K562 (cell line): Measurements from ENCODE around the gene DHPS. TPM values are rescaled to one million over a fixed set of nuclear protein-coding genes. Genes with fewer than 3 reads are reported as not detected.
"Not testable (repeated sequence)": the region's sequence is repeated elsewhere in the genome, so short reads cannot be mapped to it uniquely, and the experiment has no call there.

Source experiments
- ATAC-seq: fragments of 200-7000 bp; cut with Tn5 transposase; 3 replicates; pipeline ENCODE4 v1.9.1; 2020; ENCODE audit warnings: moderate library complexity
- BruUV-seq: library from RNA; stranded (reverse); fragments of 400-500 nt; replicated peaks from 2 replicates; lab custom pipeline; 2021; lab: Mats Ljungman, UMichigan
- CTCF ChIA-PET: fragments of 300-600 bp; formaldehyde crosslinking; extraction: SDS; loops from one replicate; lab custom pipeline; 2021; ENCODE audit warnings: low intra/inter-chr PET ratio; lab: Yijun Ruan, JAX
- POLR2A ChIA-PET: fragments of 300-600, 350-650 bp; sonication (Branson Sonifier 250); formaldehyde crosslinking; extraction: SDS; loops from one replicate; lab custom pipeline; 2021; ENCODE audit warnings: antibody characterized with exemption, inconsistent platforms; lab: Yijun Ruan, JAX
- DNase-seq, 4 experiments: peaks; one replicate each; pipeline versions ENCODE4 v3.0.0 to v3.0.0-alpha.2; 2011 to 2018; ENCODE audit warnings: low spot score in 3 of 4, mixed read lengths in 3 of 4; ENCODE audit errors: extremely low read depth in 1 of 4
- FAIRE-seq: peaks from 2 replicates; lab custom pipeline; 2011; peaks lifted over from hg19 to GRCh38; lab: Jason Lieb, UNC
- H2AFZ ChIP-seq: 2 replicates; pipeline ENCODE4 v1.6.0; 2011; ENCODE audit warnings: low read depth, low read length, control low read depth, inconsistent platforms
- H3K27ac ChIP-seq: fragments of 200-600 bp; 3 replicates; pipeline ENCODE4 v1.8.0; 2011; ENCODE audit warnings: low read depth, mild to moderate bottlenecking, control low read depth, inconsistent platforms, low read length, moderate library complexity, mixed read lengths; ENCODE audit errors: extremely low read depth
- H3K27me3 ChIP-seq, 2 experiments: fragments of 300-600 bp in 1 of 2; 2 replicates in 1 of 2; 3 replicates in 1 of 2; pipeline versions ENCODE4 v1.6.0 to v1.8.0; 2011; ENCODE audit warnings: inconsistent platforms in 2 of 2, low read length in 2 of 2, mild to moderate bottlenecking in 1 of 2, mixed read lengths in 1 of 2, moderate library complexity in 1 of 2; ENCODE audit not compliant: control insufficient read depth in 2 of 2, insufficient read depth in 2 of 2
- H3K36me3 ChIP-seq: fragments of 300-600 bp; 3 replicates; pipeline ENCODE4 v1.8.0; 2011; ENCODE audit warnings: mild to moderate bottlenecking, low read length, inconsistent platforms; ENCODE audit not compliant: control insufficient read depth, insufficient read depth
- H3K4me1 ChIP-seq, 2 experiments: fragments of 200-600 bp in 1 of 2; replicated peaks in 1 of 2; 2 replicates in 1 of 2; 3 replicates in 1 of 2; pipeline versions ENCODE4 v1.5.1 to v1.8.0; 2011; ENCODE audit warnings: inconsistent platforms in 2 of 2, low read length in 2 of 2, mild to moderate bottlenecking in 1 of 2, mixed read lengths in 1 of 2, moderate library complexity in 1 of 2; ENCODE audit not compliant: control insufficient read depth in 2 of 2, insufficient read depth in 2 of 2
- H3K4me2 ChIP-seq: 2 replicates; pipeline ENCODE4 v1.6.1; 2011; ENCODE audit warnings: low read length, control low read depth, inconsistent platforms, mixed read lengths; ENCODE audit not compliant: insufficient read depth
- H3K4me3 ChIP-seq: fragments of 200-600 bp; sonication (generic), shearing (Covaris generic); 2 replicates; pipeline ENCODE4 v1.5.1; 2016; ENCODE audit warnings: control low read depth, inconsistent platforms
- H3K79me2 ChIP-seq: fragments of 200-600 bp; 3 replicates; pipeline ENCODE4 v1.8.0; 2011; ENCODE audit warnings: low read length, inconsistent platforms; ENCODE audit not compliant: control insufficient read depth, insufficient read depth
- H3K9ac ChIP-seq, 2 experiments: 2 replicates each; pipeline versions ENCODE4 v1.6.0 to v1.6.1; 2011; ENCODE audit warnings: low read depth in 2 of 2, low read length in 2 of 2, control low read depth in 1 of 2, inconsistent platforms in 1 of 2, mild to moderate bottlenecking in 1 of 2, mixed read lengths in 1 of 2; ENCODE audit not compliant: insufficient read depth in 1 of 2
- H3K9me1 ChIP-seq: one replicate; pipeline ENCODE4 v1.6.0; 2011; ENCODE audit warnings: inconsistent platforms, mild to moderate bottlenecking, low read length, moderate library complexity; ENCODE audit not compliant: control insufficient read depth, insufficient read depth
- H3K9me3 ChIP-seq: replicated peaks from 2 replicates; pipeline ENCODE4 v1.5.1; 2011; ENCODE audit warnings: low read depth, low read length, inconsistent platforms; ENCODE audit not compliant: control insufficient read depth, insufficient read depth
- H4K20me1 ChIP-seq: replicated peaks from 2 replicates; pipeline ENCODE4 v1.6.1; 2011; ENCODE audit warnings: low read length, inconsistent platforms, mixed read lengths; ENCODE audit not compliant: control insufficient read depth, insufficient read depth
- MEF2D ChIP-seq: conservative IDR thresholded peaks from 2 replicates; pipeline ENCODE4 v1.6.1; 2016; ENCODE audit warnings: low read depth, missing genetic modification characterization, missing compliant biosample characterization
- MXI1 ChIP-seq: IDR thresholded peaks from 2 replicates; pipeline ENCODE4 v1.6.1; 2011; ENCODE audit warnings: low read depth, mild to moderate bottlenecking, improper control_type of control experiment, low read length
- POLR2G ChIP-seq: fragments of 200-400 bp; formaldehyde crosslinking; IDR thresholded peaks from 2 replicates; pipeline ENCODE4 v1.6.1; 2017; ENCODE audit warnings: low read depth, mild to moderate bottlenecking, antibody characterized with exemption, low read length, moderate library complexity
- WGBS: fragments of 100-300 bp; shearing (Covaris generic); methylation state at CpG from one replicate; pipeline ENCODE4 v1.1.6; 2016; ENCODE audit warnings: low coverage, mixed read lengths; ENCODE audit not compliant: insufficient coverage; ENCODE audit errors: missing lambda C conversion rate; 5-methylcytosine and 5-hydroxymethylcytosine counted together
- in situ Hi-C: fragments of 300-500 bp; cut with MboI; formaldehyde crosslinking; loops from 4 replicates; pipeline ENCODE4 v1.15.0; 2018; ENCODE audit warnings: inconsistent platforms, mixed read lengths
- intact Hi-C: fragments of 100-400 bp; cut with micrococcal nuclease; formaldehyde crosslinking; loops from 2 replicates; pipeline ENCODE4 v1.14.2; 2022
- polyA plus RNA-seq, 8 experiments: library from polyadenylated mRNA; depleted of rRNA in 4 of 8; stranded (reverse) in 5 of 8; unstranded in 3 of 8; fragments of >200 nt; fragmentation: Nextera tagmentation in 2 of 8; fragmentation: Illumina TruSeq in 1 of 8; extraction: Ambion mirVana in 2 of 8; extraction: Trizol in 1 of 8; gene quantifications; 2 replicates each; pipeline versions ENCODE4 v1.2.1 to v1.2.3, GENCODE V29; 2011 to 2014; ENCODE audit warnings: inconsistent platforms in 1 of 8, missing spikeins in 1 of 8
- total RNA-seq, 7 experiments: library from RNA; depleted of rRNA in 6 of 7; stranded (reverse); fragments of >200 nt in 6 of 7; fragmentation: Illumina TruSeq in 2 of 7; extraction: Trizol in 2 of 7; gene quantifications; 2 replicates each; pipeline versions ENCODE4 v1.2.1 to v1.2.3, GENCODE V29; 2011 to 2021; ENCODE audit warnings: low replicate concordance in 1 of 7

Gene DHPS
- total and polyA plus RNA-seq, 9 of the 15 experiments (the other 6 are each of a cell fraction or from before 2014, with no cell fraction given), result 47.1 to 110 (median 79.9) TPM

DNA sequence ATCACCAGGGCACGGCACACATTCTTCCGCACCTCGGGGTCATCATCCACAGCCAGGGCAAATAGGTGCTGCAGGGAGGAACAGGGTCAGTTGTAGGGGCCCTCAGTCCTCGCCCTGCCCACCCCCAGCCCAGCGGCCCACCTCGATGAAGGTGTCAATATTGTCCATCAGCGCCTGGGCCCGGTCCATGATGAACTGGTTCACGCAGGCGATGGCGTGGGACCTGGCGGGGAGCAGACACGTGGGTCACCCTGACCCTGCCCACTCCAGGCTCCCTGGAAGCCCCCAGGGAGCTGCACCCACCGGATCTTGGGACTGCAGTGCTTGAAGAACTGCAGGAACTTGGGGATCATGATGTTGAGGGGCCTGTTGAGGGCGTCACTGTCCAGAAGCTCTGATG, 33.4 kb upstream of the DHPS start:
- Histone ChIP-seq H3K4me2 (no peak overlapping the region), H4K20me1 (peaks cover 6% of the 10 kb centered on the region), H3K9me3 (no peaks in the 10 kb centered on the region), H3K27ac (no peak overlapping the region), H3K27me3 (no peaks in the 10 kb centered on the region), H3K9me1 (peaks cover 7% of the 10 kb centered on the region), H3K4me3 (no peak overlapping the region)
- DNase-seq, result no peak
- POLR2A ChIA-PET, result no interaction called here
- in situ Hi-C loops, result no loop called here
- 95% methylated on average over 10 of the region's 15 CpGs for WGBS
- intact Hi-C loops, result no loop called here
- CTCF ChIA-PET, result no interaction called here
- peak; percentile 50; the same call in 1 of the 2 replicates for TF ChIP-seq POLR2G
- no peak for TF ChIP-seq MXI1
- TF ChIP-seq MEF2D (tag), result no peak
- TF ChIP-seq, all 486 proteins: peak for 1
- Histone ChIP-seq H2AFZ (no peak overlapping the region), H3K36me3 (peaks cover 90% of the 10 kb centered on the region), H3K4me1 (peaks cover 0 to 29% of the 10 kb centered on the region in 2 experiments; a peak in 2 of 5 replicates), H3K79me2 (peaks cover 49% of the 10 kb centered on the region), H3K9ac (no peak overlapping the region; a peak in 1 of 4 replicates)
- no TSS peak for BruUV-seq
- ATAC-seq (no peak), FAIRE-seq (no peak)

GRCh38 chr19:12713304-12713703, 31.6 kb upstream of the DHPS start:
- FAIRE-seq, H3K27me3 ChIP-seq, intact Hi-C loops, H3K4me3 ChIP-seq, H4K20me1 ChIP-seq, H3K27ac ChIP-seq, POLR2A ChIA-PET, H3K9me1 ChIP-seq, H3K9ac ChIP-seq, ATAC-seq, DNase-seq, BruUV-seq, H2AFZ ChIP-seq, H3K9me3 ChIP-seq, H3K4me2 ChIP-seq, CTCF ChIA-PET: not testable (repeated sequence)
- in situ Hi-C loops, result loop anchor here (5.0 kb wide), 1 partner anchor 84 kb away; no protein-coding TSS in a partner anchor
- 98% methylated on average over 9 of the region's 9 CpGs for WGBS
- Histone ChIP-seq H3K79me2 (peaks cover 31% of the 10 kb centered on the region), H3K4me1 (peaks cover 0 to 20% of the 10 kb centered on the region in 2 experiments; a peak in 2 of 5 replicates), H3K36me3 (peaks cover 90% of the 10 kb centered on the region)
